ENCODE data around the gene DLGAP1. TPM values are rescaled to one million over a fixed set of nuclear protein-coding genes. Genes with fewer than 3 reads are reported as not detected.

Gene DLGAP1
- total RNA-seq, 1 experiment from 2014 or later, result 0.07 TPM

DNA sequence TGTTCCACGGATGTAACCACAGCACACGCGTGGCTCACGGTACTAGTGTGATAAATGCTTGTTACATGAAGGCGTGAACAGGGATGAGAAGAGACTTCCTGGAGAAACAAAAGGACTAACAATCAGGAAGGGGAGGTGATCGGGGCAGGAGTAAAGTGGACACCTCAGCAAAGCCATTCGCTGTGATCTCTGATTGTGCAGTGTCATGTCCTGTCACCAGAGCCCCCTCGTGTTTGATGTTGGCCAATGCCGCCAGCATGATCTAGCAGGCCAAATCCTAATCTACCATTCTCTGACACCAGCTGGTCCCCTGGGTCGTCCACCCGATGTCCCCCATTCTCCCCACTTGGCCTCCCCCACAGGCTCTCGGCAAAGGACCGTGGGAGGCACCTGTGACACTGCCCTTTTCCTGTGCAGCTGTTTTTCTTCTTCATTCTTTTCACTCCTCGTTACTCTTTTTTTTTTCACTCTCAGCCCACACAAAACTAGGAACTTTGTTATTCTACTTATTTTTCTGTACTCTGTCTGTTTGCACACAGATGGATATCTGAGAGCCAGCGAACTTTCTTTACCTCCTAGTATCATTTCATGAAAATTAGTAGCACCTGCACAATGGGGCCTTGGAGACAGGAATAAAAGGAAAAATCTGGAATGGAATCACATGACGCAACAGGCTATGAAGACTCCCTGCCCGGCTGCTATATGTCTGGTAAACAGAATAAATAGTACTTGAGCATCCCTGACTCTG lies 858.3 kb downstream of the DLGAP1 start:
- no peaks in the 10 kb centered on the region for H3K27me3 ChIP-seq (replicated peaks; ENCODE audit: control insufficient read depth, insufficient read depth, low read length)

DNA sequence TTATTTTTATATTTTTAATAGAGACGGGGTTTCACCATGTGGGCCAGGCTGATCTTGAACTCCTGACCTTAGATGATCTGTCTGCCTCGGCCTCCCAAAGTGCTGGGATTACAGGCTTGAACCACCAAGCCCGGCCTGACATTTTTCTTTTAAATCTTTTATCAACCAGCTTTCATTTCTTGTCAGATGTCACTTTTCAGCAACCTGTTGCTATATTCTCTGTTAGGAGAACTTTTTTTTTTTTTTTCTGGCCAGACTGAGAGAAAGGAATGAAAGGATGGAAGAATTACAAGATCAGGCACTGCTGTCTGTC lies 858.8 kb downstream of the DLGAP1 start:
- ChIA-PET POLR2A (no interaction called here), CTCF (interaction anchor here (3.1 kb wide), 1 partner anchor 69 kb away, joined by 72 read pairs; no protein-coding TSS in a partner anchor)
- Mint-ChIP-seq H3K4me3 (ENCODE audit: unreplicated experiment) (peak overlapping the region; percentile 32), H3K27me3 (ENCODE audit: insufficient read depth, unreplicated experiment) (no peaks in the 10 kb centered on the region), H3K27ac (ENCODE audit: unreplicated experiment) (peak overlapping the region; percentile 87), H3K9me3 (ENCODE audit: unreplicated experiment) (no peaks in the 10 kb centered on the region), H3K4me1 (ENCODE audit: low read depth, unreplicated experiment) (peaks cover 47% of the 10 kb centered on the region), H3K36me3 (ENCODE audit: insufficient read depth, unreplicated experiment) (peaks cover 20% of the 10 kb centered on the region)
- Histone ChIP-seq H3K4me1 (peaks cover 43% of the 10 kb centered on the region), H3K27me3 (replicated peaks; ENCODE audit: control insufficient read depth, insufficient read depth, low read length) (no peaks in the 10 kb centered on the region), H3K36me3 (ENCODE audit: control insufficient read depth, insufficient read depth, low read length) (no peaks in the 10 kb centered on the region), H3K9me3 (no peaks in the 10 kb centered on the region), H3K4me3 (ENCODE audit: low read depth, low read length) (no peak overlapping the region)
- TF ChIP-seq, protein P1, sequence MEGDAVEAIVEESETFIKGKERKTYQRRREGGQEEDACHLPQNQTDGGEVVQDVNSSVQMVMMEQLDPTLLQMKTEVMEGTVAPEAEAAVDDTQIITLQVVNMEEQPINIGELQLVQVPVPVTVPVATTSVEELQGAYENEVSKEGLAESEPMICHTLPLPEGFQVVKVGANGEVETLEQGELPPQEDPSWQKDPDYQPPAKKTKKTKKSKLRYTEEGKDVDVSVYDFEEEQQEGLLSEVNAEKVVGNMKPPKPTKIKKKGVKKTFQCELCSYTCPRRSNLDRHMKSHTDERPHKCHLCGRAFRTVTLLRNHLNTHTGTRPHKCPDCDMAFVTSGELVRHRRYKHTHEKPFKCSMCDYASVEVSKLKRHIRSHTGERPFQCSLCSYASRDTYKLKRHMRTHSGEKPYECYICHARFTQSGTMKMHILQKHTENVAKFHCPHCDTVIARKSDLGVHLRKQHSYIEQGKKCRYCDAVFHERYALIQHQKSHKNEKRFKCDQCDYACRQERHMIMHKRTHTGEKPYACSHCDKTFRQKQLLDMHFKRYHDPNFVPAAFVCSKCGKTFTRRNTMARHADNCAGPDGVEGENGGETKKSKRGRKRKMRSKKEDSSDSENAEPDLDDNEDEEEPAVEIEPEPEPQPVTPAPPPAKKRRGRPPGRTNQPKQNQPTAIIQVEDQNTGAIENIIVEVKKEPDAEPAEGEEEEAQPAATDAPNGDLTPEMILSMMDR (IDR thresholded peaks at IDR 0.05; ENCODE audit: insufficient read depth in 1 of 2, low read depth in 1 of 2, low read length in 1 of 2, severe bottlenecking in 1 of 2, unreplicated experiment in 1 of 2), result no peak
- intact Hi-C loops (cut with micrococcal nuclease; ENCODE audit: unreplicated experiment), result no loop called here
- DNase-seq, result no peak
- BruUV-seq (replicated peaks), result no TSS peak

More for the DNA sequence above, 858.3 kb downstream of the DLGAP1 start:
- POLR2A ChIA-PET, result no interaction called here
- DNase-seq, result peak; percentile 41 to 57
- Mint-ChIP-seq H3K4me1 (ENCODE audit: low read depth, unreplicated experiment) (peaks cover 45% of the 10 kb centered on the region), H3K36me3 (ENCODE audit: insufficient read depth, unreplicated experiment) (peaks cover 20% of the 10 kb centered on the region), H3K27me3 (ENCODE audit: insufficient read depth, unreplicated experiment) (no peaks in the 10 kb centered on the region), H3K4me3 (ENCODE audit: unreplicated experiment) (peak overlapping the region; percentile 32), H3K27ac (ENCODE audit: unreplicated experiment) (peak overlapping the region; percentile 87), H3K9me3 (ENCODE audit: unreplicated experiment) (no peaks in the 10 kb centered on the region)
- TF ChIP-seq, protein P1 (IDR thresholded peaks at IDR 0.05; ENCODE audit: insufficient read depth in 1 of 2, low read depth in 1 of 2, low read length in 1 of 2, severe bottlenecking in 1 of 2, unreplicated experiment in 1 of 2), result peak in 1 of 2 experiments; percentile 22
- no TSS peak for BruUV-seq (replicated peaks)
- CTCF ChIA-PET, result interaction anchor here (0.6 to 3.1 kb wide), 2 partner anchors 69 kb away, joined by 3 to 72 read pairs; no protein-coding TSS in a partner anchor
- Histone ChIP-seq H3K4me3 (ENCODE audit: low read depth, low read length) (no peak overlapping the region), H3K4me1 (peaks cover 44% of the 10 kb centered on the region), H3K9me3 (no peaks in the 10 kb centered on the region), H3K36me3 (ENCODE audit: control insufficient read depth, insufficient read depth, low read length) (no peaks in the 10 kb centered on the region)
- intact Hi-C loops (cut with micrococcal nuclease; ENCODE audit: unreplicated experiment), result no loop called here

DNA sequence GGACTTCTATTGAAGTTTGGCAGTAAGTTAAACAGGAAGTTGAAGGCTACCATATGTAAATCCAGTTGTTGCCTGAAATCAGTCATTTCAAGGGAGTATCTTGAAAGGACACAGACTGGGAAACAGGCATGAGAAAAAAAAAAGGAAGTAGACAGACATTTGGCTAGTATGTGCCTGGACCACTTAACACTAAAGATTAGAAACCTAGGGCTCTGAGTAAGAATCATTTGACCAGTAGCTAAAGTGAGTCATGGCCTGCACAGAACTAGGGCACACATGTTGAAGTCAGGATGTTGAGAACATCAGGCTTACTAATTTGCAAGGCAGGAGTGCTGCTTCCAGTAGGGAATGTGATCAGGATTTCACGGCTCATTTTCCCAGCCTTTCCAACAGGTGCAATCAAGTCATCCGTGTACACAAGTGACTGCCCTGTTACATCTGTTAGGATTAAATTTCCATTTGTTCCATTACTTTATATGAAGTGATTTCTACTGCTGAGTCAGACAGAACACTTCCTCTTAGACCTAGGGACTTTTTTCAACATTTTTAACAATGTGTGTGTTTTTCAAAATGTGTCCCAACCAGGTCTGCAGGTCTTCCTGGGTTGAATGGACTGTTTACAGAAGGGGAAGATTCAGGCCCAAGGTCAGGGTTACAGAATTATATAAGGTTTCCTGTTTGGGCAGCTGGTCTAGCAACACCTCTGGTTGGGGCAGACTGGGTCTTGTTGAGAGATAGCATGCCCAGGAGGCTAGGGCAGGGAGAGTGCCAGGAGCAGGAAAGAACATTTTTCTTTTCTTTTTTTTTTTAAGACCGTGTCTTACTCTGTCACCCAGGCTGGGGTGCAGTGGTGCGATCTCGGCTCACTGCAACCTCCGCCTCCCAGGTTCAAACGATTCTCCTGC lies 859.5 kb downstream of the DLGAP1 start:
- H3K4me3 Mint-ChIP-seq (ENCODE audit: unreplicated experiment), result peak overlapping the region; percentile 85
- peak in 1 of 2 experiments; percentile 52 for DNase-seq
- ChIA-PET POLR2A (interaction anchor here (2.1 to 2.4 kb wide), 3 partner anchors 8 to 144 kb away, joined by 8 to 26 read pairs (median 21); no protein-coding TSS in a partner anchor), CTCF (interaction anchor here (1.4 to 3.1 kb wide), 3 partner anchors 7 to 70 kb away, joined by 5 to 72 read pairs (median 18); no protein-coding TSS in a partner anchor)
- peak overlapping the region; percentile 87 for H3K27ac Mint-ChIP-seq (ENCODE audit: unreplicated experiment)
- H3K36me3 Mint-ChIP-seq (ENCODE audit: insufficient read depth, unreplicated experiment), result peaks cover 20% of the 10 kb centered on the region
- TF ChIP-seq, protein P1 (IDR thresholded peaks at IDR 0.05; ENCODE audit: insufficient read depth in 1 of 2, low read depth in 1 of 2, low read length in 1 of 2, severe bottlenecking in 1 of 2, unreplicated experiment in 1 of 2), result no peak
- Histone ChIP-seq H3K36me3 (ENCODE audit: control insufficient read depth, insufficient read depth, low read length) (no peaks in the 10 kb centered on the region), H3K4me3 (ENCODE audit: low read depth, low read length) (no peak overlapping the region), H3K27me3 (replicated peaks; ENCODE audit: control insufficient read depth, insufficient read depth, low read length) (no peaks in the 10 kb centered on the region), H3K9me3 (no peaks in the 10 kb centered on the region), H3K4me1 (peaks cover 43% of the 10 kb centered on the region)
- H3K27me3 Mint-ChIP-seq (ENCODE audit: insufficient read depth, unreplicated experiment), result no peaks in the 10 kb centered on the region
- H3K4me1 Mint-ChIP-seq (ENCODE audit: low read depth, unreplicated experiment), result peaks cover 47% of the 10 kb centered on the region
- no TSS peak for BruUV-seq (replicated peaks)
- no peaks in the 10 kb centered on the region for H3K9me3 Mint-ChIP-seq (ENCODE audit: unreplicated experiment)
- intact Hi-C loops (cut with micrococcal nuclease; ENCODE audit: unreplicated experiment), result loop anchor here (2.0 kb wide), 1 partner anchor 147 kb away; no protein-coding TSS in a partner anchor

All from Caco-2 (cell line).